Neural progenitor cell (in vitro differentiated cells): ENCODE data around the gene TBCB.

Experiments
- CTCF ChIP-seq: fragments of 200-600 bp; sonication (generic); IDR thresholded peaks from 2 replicates; pipeline ENCODE4 v1.5.1; 2017; ENCODE audit warnings: antibody characterized with exemption, mild to moderate bottlenecking
- EZH2phosphoT487 ChIP-seq: fragments of 200-600 bp; sonication (generic); IDR thresholded peaks from 2 replicates; pipeline ENCODE4 v1.6.1; 2017; ENCODE audit warnings: antibody characterized with exemption

- no peak for TF ChIP-seq CTCF
- TF ChIP-seq EZH2phosphoT487: no peak
Measured at GRCh38 chr19:36072081-36072480, 43.2 kb upstream of the TBCB start.
